Measurements from ENCODE around the gene ILDR2.
A peak's percentile ranks its signal among the peaks of the same experiment; 100 is the strongest.

Gene ILDR2

GRCh38 chr1:166924823-166925541 lies 50.4 kb downstream of the ILDR2 start:
- DNase-seq (ENCODE audit: low spot score): no peak

GRCh38 chr1:166920561-166921475 lies 54.5 kb downstream of the ILDR2 start:
- peak; percentile 34 for DNase-seq (ENCODE audit: low spot score)

GRCh38 chr1:166918956-166919316 lies 56.4 kb downstream of the ILDR2 start:
- DNase-seq (ENCODE audit: low spot score): no peak

- DNase-seq (ENCODE audit: low spot score): no peak
Observed at GRCh38 chr1:166918088-166918955, 57.0 kb downstream of the ILDR2 start.

GRCh38 chr1:166915941-166916340 lies 59.4 kb downstream of the ILDR2 start:
- DNase-seq (ENCODE audit: low spot score): no peak

- DNase-seq (ENCODE audit: low spot score): no peak
Observed at GRCh38 chr1:166915042-166915441, 60.3 kb downstream of the ILDR2 start.

- no peak for DNase-seq (ENCODE audit: low spot score)
Observed at GRCh38 chr1:166914111-166914510, 61.2 kb downstream of the ILDR2 start.

GRCh38 chr1:166911624-166912023 lies 63.7 kb downstream of the ILDR2 start:
- DNase-seq (ENCODE audit: low spot score): no peak

- peak; percentile 73 for DNase-seq (ENCODE audit: low spot score)
Observed at GRCh38 chr1:166910396-166910994, 64.8 kb downstream of the ILDR2 start.

- DNase-seq (ENCODE audit: low spot score): no peak
Observed at GRCh38 chr1:166908942-166909341, 66.4 kb downstream of the ILDR2 start.

- no peak for DNase-seq (ENCODE audit: low spot score)
Observed at GRCh38 chr1:166907763-166908162, 67.6 kb downstream of the ILDR2 start.

GRCh38 chr1:166907051-166907450 lies 68.3 kb downstream of the ILDR2 start:
- DNase-seq (ENCODE audit: low spot score): no peak

- no peak for DNase-seq (ENCODE audit: low spot score)
Observed at GRCh38 chr1:166906647-166907046, 68.7 kb downstream of the ILDR2 start.

- DNase-seq (ENCODE audit: low spot score): no peak
Observed at GRCh38 chr1:166905900-166906299, 69.4 kb downstream of the ILDR2 start.

GRCh38 chr1:166905136-166905535 lies 70.2 kb downstream of the ILDR2 start:
- DNase-seq (ENCODE audit: low spot score): no peak

- no peak for DNase-seq (ENCODE audit: low spot score)
Observed at GRCh38 chr1:166903232-166903631, 72.1 kb downstream of the ILDR2 start.

- DNase-seq (ENCODE audit: low spot score): no peak
Observed at GRCh38 chr1:166902279-166902678, 73.1 kb downstream of the ILDR2 start.

GRCh38 chr1:166900987-166901386 lies 74.4 kb downstream of the ILDR2 start:
- no peak for DNase-seq (ENCODE audit: low spot score)

GRCh38 chr1:166899769-166900168 lies 75.6 kb downstream of the ILDR2 start:
- DNase-seq (ENCODE audit: low spot score): no peak

GRCh38 chr1:166895766-166896165 lies 79.6 kb downstream of the ILDR2 start:
- no peak for DNase-seq (ENCODE audit: low spot score)

GRCh38 chr1:166889776-166890175 lies 85.6 kb downstream of the ILDR2 start:
- DNase-seq (ENCODE audit: low spot score): no peak

Data from D341Med (cell line).